Stimulated activated naive CD8-positive, alpha-beta T cell treated with anti-CD3 and anti-CD28 coated beads, Interleukin-15, Interleukin-2, amounts not matched to agents 100 U/mL and 50 U/mL, for 24 hours (primary cell): ENCODE data around the gene TTC33.
A peak's percentile ranks its signal among the peaks of the same experiment; 100 is the strongest.

Experiments
- ATAC-seq: fragments of 150-1000 bp; cut with Tn5 transposase; one replicate; pipeline ENCODE4 v1.10.0; 2021
- DNase-seq: peaks from one replicate; pipeline ENCODE4 v3.0.0; 2021

The TTC33 gene

GRCh38 chr5:40480392-40480791 lies 275.4 kb downstream of the TTC33 start:
- peak; percentile 48 for DNase-seq
- peak; percentile 90 for ATAC-seq

GRCh38 chr5:40479939-40480338 lies 275.8 kb downstream of the TTC33 start:
- ATAC-seq (peak; percentile 76), DNase-seq (peak; percentile 38)

GRCh38 chr5:40478766-40479165 lies 277.0 kb downstream of the TTC33 start:
- DNase-seq = no peak
- ATAC-seq = no peak

GRCh38 chr5:40477856-40478546 lies 277.8 kb downstream of the TTC33 start:
- DNase-seq = no peak
- ATAC-seq = no peak

- no peak for ATAC-seq
- DNase-seq = no peak
Observed at GRCh38 chr5:40475561-40475960, 280.2 kb downstream of the TTC33 start.

- ATAC-seq = no peak
Observed at GRCh38 chr5:40474250-40474649, 281.5 kb downstream of the TTC33 start.

GRCh38 chr5:40465416-40465815 lies 290.3 kb downstream of the TTC33 start:
- no peak for DNase-seq

More at GRCh38 chr5:40474250-40474649, 281.5 kb downstream of the TTC33 start:
- no peak for DNase-seq

GRCh38 chr5:40464511-40464910 lies 291.2 kb downstream of the TTC33 start:
- ATAC-seq = no peak

More at GRCh38 chr5:40465416-40465815, 290.3 kb downstream of the TTC33 start:
- ATAC-seq = no peak

More at GRCh38 chr5:40464511-40464910, 291.2 kb downstream of the TTC33 start:
- DNase-seq = no peak
